Erythroblast (primary cell): ENCODE data around the gene CD300C.

Source experiments
- GATA1 ChIP-seq: IDR thresholded peaks from 2 replicates; pipeline ENCODE4 v1.6.1; 2011; ENCODE audit warnings: low read depth, mild to moderate bottlenecking, control low read depth, low read length, moderate library complexity
- POLR2A ChIP-seq: IDR thresholded peaks from 2 replicates; pipeline ENCODE4 v1.6.1; 2011; ENCODE audit warnings: mild to moderate bottlenecking, low read length

GRCh38 chr17:74567397-74567796, 21.5 kb upstream of the CD300C start, which contains the start of gene CD300H:
- TF ChIP-seq POLR2A (no peak), GATA1 (no peak)
